MCF 10A (cell line): ENCODE data around the gene HTR6. TPM values are rescaled to one million over a fixed set of nuclear protein-coding genes. Genes with fewer than 3 reads are reported as not detected.

Experiments
- BruUV-seq: library from RNA; stranded (reverse); fragments of 400-500 nt; replicated peaks from 2 replicates; lab custom pipeline; 2021; lab: Mats Ljungman, UMichigan
- CTCF ChIA-PET: fragments of 300-600 bp; sonication (Branson Sonifier 250); formaldehyde crosslinking; extraction: SDS; loops from one replicate; lab custom pipeline; 2021; ENCODE audit warnings: antibody characterized with exemption, inconsistent platforms; lab: Yijun Ruan, JAX
- POLR2A ChIA-PET: fragments of 300-600, 350-650 bp; sonication (Branson Sonifier 250); formaldehyde crosslinking; extraction: SDS; loops from one replicate; lab custom pipeline; 2020; ENCODE audit warnings: antibody characterized with exemption, inconsistent platforms; lab: Yijun Ruan, JAX
- DNase-seq: peaks from one replicate; pipeline ENCODE4 v3.0.0-alpha.2; 2018; ENCODE audit not compliant: unreplicated experiment
- H3K27ac Mint-ChIP-seq: one replicate; pipeline ENCODE4 v1.8.0; 2022; ENCODE audit warnings: mild to moderate bottlenecking, low read depth, mixed read lengths; ENCODE audit not compliant: unreplicated experiment
- H3K27me3 Mint-ChIP-seq: one replicate; pipeline ENCODE4 v1.8.0; 2022; ENCODE audit warnings: mixed read lengths; ENCODE audit not compliant: insufficient read depth, unreplicated experiment
- H3K36me3 Mint-ChIP-seq: one replicate; pipeline ENCODE4 v1.8.0; 2022; ENCODE audit warnings: mild to moderate bottlenecking, moderate library complexity, mixed read lengths; ENCODE audit not compliant: insufficient read depth, unreplicated experiment
- H3K4me1 Mint-ChIP-seq: one replicate; pipeline ENCODE4 v1.8.0; 2022; ENCODE audit warnings: mixed read lengths; ENCODE audit not compliant: insufficient read depth, unreplicated experiment
- H3K4me3 Mint-ChIP-seq: one replicate; pipeline ENCODE4 v1.8.0; 2022; ENCODE audit warnings: mild to moderate bottlenecking, moderate library complexity, mixed read lengths; ENCODE audit not compliant: unreplicated experiment
- H3K9me3 Mint-ChIP-seq: one replicate; pipeline ENCODE4 v1.8.0; 2022; ENCODE audit warnings: mixed read lengths; ENCODE audit not compliant: unreplicated experiment
- CTCF ChIP-seq: fragments of 200-600 bp; IDR thresholded peaks from one replicate; pipeline ENCODE4 v1.8.0; 2022; ENCODE audit warnings: antibody characterized with exemption, mild to moderate bottlenecking; ENCODE audit not compliant: unreplicated experiment
- intact Hi-C: fragments of 100-400 bp; cut with micrococcal nuclease; formaldehyde crosslinking; loops from 2 replicates; pipeline ENCODE4 v1.14.1; 2022
- total RNA-seq: library from RNA; stranded (reverse); gene quantifications from 2 replicates; pipeline ENCODE4 v1.2.3, GENCODE V29; 2022

The HTR6 gene
- total RNA-seq, 1 experiment from 2014 or later = not detected

GRCh38 chr1:19680644-19681043 is 16.0 kb downstream of the HTR6 start:
- BruUV-seq = no TSS peak
- peaks cover 17% of the 10 kb centered on the region for H3K4me1 Mint-ChIP-seq
- DNase-seq = no peak
- H3K36me3 Mint-ChIP-seq = no peaks in the 10 kb centered on the region
- intact Hi-C loops = no loop called here
- H3K9me3 Mint-ChIP-seq = no peaks in the 10 kb centered on the region
- POLR2A ChIA-PET = interaction anchor here (0.7 kb wide), 1 partner anchor 19 kb away, joined by 3 read pairs; no protein-coding TSS in a partner anchor
- no peak for TF ChIP-seq CTCF
- CTCF ChIA-PET = interaction anchor here (0.6 to 3.3 kb wide), 4 partner anchors 17 to 172 kb away, joined by 3 to 21 read pairs (median 10); no protein-coding TSS in a partner anchor
- no peaks in the 10 kb centered on the region for H3K27me3 Mint-ChIP-seq
- no peak overlapping the region for H3K4me3 Mint-ChIP-seq
- H3K27ac Mint-ChIP-seq = no peak overlapping the region

GRCh38 chr1:19682257-19682656 is 17.6 kb downstream of the HTR6 start:
- no peak for TF ChIP-seq CTCF
- H3K36me3 Mint-ChIP-seq = no peaks in the 10 kb centered on the region
- BruUV-seq = no TSS peak
- H3K4me1 Mint-ChIP-seq = peaks cover 8% of the 10 kb centered on the region
- ChIA-PET POLR2A (interaction anchor here (1.0 kb wide), 1 partner anchor 20 kb away, joined by 3 read pairs; no protein-coding TSS in a partner anchor), CTCF (interaction anchor here (0.6 to 3.3 kb wide), 4 partner anchors 17 to 128 kb away, joined by 3 to 18 read pairs (median 4); no protein-coding TSS in a partner anchor)
- DNase-seq = peak; percentile 75
- no peaks in the 10 kb centered on the region for H3K9me3 Mint-ChIP-seq
- H3K27ac Mint-ChIP-seq = no peak overlapping the region
- no peak overlapping the region for H3K4me3 Mint-ChIP-seq
- intact Hi-C loops = no loop called here
- H3K27me3 Mint-ChIP-seq = no peaks in the 10 kb centered on the region

GRCh38 chr1:19682901-19683300 is 18.2 kb downstream of the HTR6 start:
- BruUV-seq = no TSS peak
- no peaks in the 10 kb centered on the region for H3K9me3 Mint-ChIP-seq
- ChIA-PET POLR2A (no interaction called here), CTCF (interaction anchor here (0.6 to 3.3 kb wide), 4 partner anchors 22 to 129 kb away, joined by 3 to 18 read pairs (median 4); no protein-coding TSS in a partner anchor)
- TF ChIP-seq CTCF = no peak
- no peak overlapping the region for H3K4me3 Mint-ChIP-seq
- no peaks in the 10 kb centered on the region for H3K36me3 Mint-ChIP-seq
- no peaks in the 10 kb centered on the region for H3K27me3 Mint-ChIP-seq
- H3K4me1 Mint-ChIP-seq = peaks cover 8% of the 10 kb centered on the region
- intact Hi-C loops = no loop called here
- H3K27ac Mint-ChIP-seq = no peak overlapping the region
- DNase-seq = no peak

- H3K36me3 Mint-ChIP-seq = no peaks in the 10 kb centered on the region
- DNase-seq = no peak
- H3K27ac Mint-ChIP-seq = no peak overlapping the region
- no peaks in the 10 kb centered on the region for H3K27me3 Mint-ChIP-seq
- peaks cover 8% of the 10 kb centered on the region for H3K4me1 Mint-ChIP-seq
- H3K9me3 Mint-ChIP-seq = no peaks in the 10 kb centered on the region
- ChIA-PET POLR2A (no interaction called here), CTCF (interaction anchor here (0.9 to 3.3 kb wide), 3 partner anchors 22 to 29 kb away, joined by 3 to 18 read pairs (median 4); no protein-coding TSS in a partner anchor)
- H3K4me3 Mint-ChIP-seq = no peak overlapping the region
- BruUV-seq = no TSS peak
- TF ChIP-seq CTCF = no peak
- intact Hi-C loops = no loop called here
These were observed 18.7 kb downstream of the HTR6 start for GRCh38 chr1:19683351-19683750.
